GM19397 (cell line): ENCODE measurements around the gene CUBN.

ENCODE experiments used
- ATAC-seq: cut with Tn5 transposase; IDR thresholded peaks from one replicate; pipeline ENCODE4 v1.9.1; 2021; ENCODE audit warnings: mild to moderate bottlenecking, moderate library complexity; ENCODE audit not compliant: unreplicated experiment

Gene CUBN

DNA sequence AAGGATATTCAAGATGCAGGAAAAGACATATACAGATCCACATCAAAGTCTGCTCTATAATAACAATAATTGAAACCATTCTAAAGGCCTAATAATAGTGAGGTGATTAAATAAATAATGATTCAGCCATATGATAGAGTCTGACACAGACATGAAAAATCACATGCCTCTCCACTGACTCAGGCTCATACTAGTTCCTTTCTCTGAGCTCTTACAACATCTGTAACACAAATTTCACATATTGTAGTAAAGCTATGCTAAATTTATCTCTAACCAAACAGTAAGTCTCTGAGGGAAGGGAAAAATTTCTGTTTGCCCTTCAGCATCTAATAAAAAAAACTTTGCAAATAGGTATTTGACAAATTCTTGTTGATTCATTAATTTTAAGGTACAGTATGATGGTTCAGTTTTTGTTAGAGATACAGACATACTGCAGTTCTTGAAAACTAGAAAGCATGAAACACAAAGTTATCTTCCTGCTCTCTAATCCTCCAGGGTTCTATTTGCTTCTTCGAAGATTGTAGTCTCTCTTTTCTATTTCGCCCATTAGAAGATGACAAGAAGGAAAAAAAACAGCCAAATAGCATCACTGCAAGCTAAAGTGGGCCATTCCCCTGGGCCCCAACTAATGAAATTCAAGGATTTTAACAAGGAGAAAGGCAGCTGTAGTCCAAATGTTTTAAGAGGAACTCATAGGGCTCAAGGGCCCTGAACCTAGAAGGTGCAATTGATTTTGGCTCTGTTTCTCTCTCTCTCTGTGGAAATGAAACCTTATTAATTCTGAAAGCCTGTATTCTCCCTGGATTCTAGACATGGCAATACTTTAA lies 53.9 kb downstream of the CUBN start:
- no peak for ATAC-seq

DNA sequence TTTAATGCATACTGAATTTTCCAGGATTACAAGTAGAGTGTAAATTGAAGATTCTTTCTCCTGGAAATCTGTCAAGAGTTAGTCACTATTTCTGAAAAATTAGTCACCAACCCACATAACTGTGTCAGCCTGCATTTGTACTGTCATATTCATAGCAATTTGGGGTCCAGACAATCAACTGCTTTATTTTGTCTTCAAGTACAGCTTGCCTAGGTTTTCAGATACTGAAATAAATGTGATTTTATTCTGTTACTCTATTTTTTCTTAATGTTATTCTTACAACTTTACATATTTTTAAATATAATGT lies 55.1 kb downstream of the CUBN start:
- ATAC-seq = no peak

DNA sequence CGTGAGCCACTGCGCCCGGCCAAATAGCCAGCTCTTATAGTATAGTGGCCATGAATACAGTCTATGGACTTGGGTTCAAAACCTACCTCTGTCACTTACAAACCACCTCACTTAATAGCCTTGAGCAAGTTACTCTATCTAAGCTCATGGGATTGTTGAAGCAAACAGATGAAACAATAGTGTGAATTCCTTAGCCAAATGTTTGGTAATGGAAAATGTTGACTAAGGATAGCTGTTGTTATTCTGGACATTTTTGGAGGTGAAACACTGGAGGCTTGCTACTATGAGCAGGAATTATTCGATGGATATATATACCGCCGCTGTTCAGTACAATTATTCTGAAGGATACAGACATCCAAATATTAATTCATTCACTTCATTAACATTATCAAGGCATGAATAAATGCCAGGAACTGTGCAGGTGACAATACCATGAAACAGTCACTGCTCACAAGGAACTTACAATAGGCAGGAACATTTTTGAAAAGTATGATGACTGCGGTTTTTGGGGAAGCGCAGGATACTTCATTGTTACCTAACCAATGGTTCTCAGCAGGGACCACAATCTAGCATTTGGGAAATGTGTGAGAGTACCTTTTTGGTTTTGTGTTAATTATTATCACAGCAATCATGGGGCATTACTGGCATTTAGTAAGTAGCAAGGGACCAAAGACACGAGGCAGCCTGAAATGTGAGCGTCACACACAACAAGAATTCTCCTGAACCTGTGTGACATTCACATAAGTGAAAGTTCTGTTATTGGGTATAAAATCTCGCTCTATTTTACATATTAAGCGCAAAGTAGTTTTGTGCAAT lies 55.7 kb downstream of the CUBN start:
- no peak for ATAC-seq

DNA sequence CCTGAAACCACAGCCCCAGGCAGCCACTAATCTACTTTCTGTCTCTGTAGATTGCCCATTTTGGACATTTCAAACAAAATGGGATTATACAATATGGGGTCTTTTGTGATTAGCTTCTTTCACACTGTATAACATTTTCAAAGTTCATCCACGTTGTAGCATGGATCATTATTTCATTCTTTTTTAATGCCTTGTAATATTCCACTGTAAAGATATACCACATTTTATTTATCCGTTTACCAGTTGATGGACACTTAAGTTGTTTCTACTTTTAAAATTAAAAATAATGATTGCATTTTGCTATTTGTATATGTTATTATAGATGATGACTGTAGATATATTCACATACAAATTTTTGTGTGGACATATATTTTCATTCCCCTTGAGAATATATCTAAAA lies 60.7 kb downstream of the CUBN start:
- ATAC-seq = no peak

DNA sequence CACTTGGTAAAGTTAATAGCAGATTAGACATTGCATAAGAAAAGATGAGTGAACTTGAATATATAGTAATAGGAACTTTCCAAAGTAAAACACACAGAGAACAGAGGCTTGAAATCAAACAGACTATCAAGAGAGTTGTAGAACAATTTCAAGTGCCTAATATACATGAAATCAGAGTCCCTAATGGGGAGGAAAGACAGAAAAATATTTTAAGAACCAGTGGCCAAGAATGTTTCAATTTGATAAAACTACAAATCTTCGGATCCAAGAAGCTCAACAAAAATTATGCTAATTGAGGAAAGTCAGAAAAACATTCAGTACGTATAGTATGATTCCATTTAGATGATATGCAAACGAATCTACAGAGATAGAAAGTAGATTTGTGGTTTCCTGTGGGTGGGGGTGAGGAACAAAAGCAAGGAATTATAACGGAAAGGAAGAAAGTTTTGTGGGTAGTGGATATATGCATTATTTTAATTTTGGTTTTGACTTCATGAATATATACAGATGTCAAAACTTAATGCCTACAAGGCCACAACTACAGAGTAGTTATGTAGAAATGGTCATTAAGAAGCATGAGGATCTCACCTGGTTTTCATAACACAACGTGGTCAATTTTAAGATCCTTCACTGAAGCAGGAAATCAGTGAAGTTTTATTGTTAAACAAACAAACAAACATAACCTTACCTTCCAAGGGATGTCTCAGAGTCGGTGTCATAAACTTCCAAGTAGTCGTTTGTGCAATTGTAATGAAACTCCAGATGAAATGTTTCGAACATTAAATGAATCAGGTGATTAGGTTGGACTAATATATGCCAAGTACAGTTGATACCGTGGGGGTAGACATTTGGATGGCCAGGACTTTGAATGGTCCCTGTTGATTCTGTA lies 62.0 kb downstream of the CUBN start:
- ATAC-seq = no peak

DNA sequence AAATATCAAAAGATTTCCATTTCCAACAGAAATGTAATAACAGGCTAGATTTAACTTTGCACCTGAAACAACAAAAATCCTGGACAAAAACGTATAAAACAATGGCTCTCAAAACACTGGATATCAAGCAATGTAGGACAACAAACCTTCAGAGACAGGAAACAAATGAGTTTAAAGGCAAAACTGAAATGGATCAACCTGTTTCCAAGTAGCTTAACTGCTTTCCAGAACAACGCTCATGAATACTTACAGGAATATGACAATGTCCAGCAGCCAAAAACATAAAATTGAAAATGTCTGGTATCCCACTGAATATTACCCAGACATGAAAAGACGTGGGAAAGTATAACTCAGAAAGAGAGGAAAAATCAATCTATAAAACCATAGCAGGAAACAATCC lies 62.8 kb downstream of the CUBN start:
- no peak for ATAC-seq

DNA sequence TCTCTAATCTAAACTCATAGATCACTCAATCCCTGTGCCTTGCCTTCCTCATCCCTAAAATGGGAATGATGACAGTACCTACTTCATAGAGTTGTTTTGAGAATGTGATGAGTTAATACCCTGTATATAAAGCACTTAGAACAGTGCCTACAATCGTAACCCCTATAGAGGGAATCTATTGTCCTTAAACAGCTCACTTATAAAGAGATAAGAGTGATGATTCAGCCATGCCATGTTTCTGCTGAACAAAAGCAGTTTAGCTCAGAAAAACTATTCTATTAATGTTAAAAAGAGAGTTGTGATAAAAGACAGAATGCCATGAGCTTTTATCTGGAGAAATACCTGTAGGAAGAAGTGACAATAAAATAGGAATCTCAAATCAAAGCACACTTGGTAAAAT lies 63.6 kb downstream of the CUBN start:
- ATAC-seq = no peak

DNA sequence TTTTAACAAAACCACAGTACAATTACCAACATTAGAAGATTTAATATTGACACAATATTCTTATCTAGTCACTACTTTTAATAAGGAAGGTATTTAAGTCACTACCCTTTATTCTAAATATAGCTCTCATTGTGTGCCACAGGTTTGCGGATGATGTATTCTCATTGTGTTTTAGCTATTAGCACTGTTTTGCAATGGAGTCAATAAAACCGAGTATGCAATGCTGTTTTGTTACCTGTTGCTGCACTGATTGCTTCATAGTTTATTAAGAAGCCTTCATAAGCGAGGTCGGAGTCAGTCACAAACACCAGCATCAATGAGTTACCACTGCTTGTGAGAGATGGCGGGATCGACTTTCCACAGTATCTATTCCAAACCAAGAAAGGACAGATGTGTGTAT lies 64.3 kb downstream of the CUBN start:
- ATAC-seq = no peak

DNA sequence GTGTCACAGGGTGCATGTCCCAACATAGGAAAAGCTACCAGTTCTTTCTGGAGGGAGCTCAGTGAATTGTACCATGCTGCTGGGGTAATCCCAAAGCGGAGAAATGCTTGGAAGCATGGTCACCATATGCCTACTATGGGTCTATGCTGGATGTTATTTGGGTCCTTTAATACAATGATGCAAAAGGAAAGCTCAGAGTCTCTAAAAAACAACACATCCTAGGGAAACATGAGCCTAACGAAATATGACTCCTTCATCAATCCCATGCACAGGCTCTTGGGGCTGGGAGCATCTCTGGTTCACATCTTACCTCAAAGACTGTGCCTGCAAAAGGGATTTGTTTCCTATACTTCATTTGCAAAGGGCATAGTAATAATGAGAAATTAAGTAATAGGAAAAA lies 65.2 kb downstream of the CUBN start:
- no peak for ATAC-seq

DNA sequence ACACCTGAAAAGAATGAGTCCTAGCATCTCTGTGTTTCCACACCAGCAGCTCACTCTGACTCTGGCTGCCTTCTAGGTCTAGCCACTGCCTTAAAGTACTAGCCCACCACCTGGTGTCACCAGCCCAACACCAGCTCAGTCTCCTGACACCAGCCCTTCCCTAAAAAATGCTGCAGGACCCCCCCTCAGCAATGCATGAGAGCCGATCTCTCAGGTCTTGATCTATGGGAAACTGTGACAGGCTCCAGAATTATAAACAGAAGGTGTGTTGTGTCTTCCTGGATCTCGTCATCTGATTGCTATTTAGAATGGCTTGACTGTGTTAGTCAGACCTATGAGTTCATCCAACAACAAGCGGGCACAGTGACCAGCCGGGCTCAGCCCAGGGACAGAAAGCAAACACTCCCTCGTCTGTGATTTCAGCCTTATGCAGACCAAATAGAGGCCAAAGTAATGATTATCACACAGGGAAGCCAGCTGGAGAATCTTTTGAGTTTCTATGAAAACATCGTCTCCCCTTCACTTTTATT lies 66.6 kb downstream of the CUBN start:
- no peak for ATAC-seq

DNA sequence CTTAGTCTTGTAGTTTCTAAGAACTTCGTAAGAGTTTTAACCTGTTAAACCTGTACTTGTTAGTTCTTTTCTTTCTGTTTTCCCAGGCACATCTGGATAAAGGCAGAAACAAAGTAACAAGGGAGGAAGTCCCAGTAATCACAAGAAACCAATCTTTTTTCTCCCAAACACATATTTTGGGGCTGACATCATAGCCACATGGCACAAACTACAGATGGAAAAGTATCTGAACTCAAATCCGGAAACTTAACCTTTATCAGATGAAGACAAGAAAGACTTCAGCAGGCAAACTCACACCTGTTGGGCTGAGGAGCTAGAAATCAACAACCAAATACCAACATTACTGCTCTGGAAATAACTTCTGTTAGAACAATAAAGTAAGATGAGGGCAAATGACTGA lies 67.1 kb downstream of the CUBN start:
- ATAC-seq = no peak

DNA sequence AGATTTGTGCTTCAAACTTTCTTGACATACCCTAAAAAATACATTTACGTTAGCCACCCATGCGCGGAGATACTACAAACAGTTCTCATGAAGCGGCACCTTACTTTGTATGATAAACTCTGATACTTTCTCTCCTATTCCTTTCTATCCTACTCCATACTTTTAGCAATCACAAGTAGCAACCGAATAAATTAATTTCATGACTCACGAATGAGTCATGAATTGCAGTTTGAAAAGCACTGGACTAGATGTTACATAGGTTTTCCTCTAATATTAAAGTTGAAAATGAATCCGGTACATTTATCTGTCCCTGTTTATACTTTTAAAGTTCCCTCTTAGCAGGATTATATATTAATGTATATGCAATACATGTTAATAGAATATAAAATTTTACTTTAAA lies 67.6 kb downstream of the CUBN start:
- no peak for ATAC-seq

DNA sequence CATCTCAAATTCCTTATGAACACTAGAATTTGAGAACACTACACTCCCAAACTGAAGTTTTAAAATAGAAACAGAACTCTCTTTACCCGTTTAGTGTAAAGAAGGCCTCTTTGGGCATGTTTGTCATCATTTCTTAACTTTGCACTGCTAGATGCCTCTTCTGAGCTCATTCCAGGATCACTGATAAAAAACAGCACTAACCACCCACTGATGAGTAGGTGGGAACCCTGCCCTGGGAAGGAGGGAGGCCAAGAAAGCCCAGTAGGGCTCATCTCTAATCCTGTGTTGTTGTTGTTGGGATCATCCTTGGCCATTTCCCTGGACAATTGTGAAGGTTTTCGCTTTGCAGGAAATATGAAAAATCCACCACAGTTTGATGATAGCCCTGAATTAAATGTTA lies 68.2 kb downstream of the CUBN start:
- ATAC-seq = no peak

DNA sequence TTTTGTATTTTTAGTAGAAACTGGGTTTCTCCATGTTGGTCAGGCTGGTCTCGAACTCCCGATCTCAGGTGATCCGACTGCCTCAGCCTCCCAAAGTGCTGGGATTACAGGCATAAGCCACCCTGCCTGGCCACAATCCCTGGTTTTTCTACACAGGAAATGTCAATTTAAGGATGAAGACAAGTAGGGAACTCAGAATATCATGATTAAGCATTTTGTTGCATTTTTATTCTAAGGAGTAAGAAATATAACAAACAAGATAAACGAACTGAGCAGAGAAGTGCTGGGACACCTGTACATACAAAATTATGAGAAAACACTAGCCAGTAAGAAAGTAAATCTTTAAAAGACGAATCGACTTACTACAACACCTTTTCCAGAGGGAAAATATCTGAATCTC lies 69.3 kb downstream of the CUBN start:
- no peak for ATAC-seq

DNA sequence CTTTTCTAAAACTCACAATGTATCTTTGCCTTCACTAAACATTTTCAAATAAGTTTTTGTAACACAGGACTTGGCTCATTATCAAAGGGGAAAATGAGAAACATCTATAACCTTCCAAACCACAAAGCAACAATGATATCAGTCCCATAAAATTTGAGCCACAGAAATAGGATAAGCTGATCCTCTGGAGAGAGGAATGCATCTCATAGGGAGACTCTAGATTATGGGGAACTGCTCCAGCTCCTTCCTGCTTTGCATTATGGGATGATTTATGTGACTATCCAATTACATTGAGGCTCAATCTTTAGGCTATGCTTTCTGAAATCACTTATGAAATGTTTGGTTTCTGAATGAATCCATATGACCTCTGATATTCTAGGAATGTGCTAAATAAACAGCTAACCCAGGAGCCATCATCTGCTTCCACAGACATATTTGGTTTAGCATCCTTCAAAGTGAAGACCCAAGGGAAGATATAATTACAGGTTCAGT lies 70.4 kb downstream of the CUBN start:
- ATAC-seq = no peak

DNA sequence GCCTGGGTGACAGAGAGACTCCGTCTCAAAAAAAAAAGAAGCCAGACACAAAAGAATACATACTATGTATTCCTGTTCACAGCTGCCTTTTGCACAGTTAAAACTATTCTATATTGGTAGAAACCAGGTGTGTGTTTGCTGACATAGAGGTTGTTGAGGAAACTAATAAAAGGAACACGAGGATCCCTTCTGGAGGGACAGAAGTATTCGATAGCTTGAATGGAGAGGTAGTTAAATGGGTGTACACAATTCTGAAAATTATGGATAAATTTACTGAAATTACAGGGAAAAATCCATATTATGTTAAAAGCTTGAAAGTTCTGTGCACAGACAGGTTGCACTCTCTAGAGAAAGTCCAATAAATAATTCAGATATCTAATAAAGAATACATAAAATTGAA lies 71.5 kb downstream of the CUBN start:
- no peak for ATAC-seq

DNA sequence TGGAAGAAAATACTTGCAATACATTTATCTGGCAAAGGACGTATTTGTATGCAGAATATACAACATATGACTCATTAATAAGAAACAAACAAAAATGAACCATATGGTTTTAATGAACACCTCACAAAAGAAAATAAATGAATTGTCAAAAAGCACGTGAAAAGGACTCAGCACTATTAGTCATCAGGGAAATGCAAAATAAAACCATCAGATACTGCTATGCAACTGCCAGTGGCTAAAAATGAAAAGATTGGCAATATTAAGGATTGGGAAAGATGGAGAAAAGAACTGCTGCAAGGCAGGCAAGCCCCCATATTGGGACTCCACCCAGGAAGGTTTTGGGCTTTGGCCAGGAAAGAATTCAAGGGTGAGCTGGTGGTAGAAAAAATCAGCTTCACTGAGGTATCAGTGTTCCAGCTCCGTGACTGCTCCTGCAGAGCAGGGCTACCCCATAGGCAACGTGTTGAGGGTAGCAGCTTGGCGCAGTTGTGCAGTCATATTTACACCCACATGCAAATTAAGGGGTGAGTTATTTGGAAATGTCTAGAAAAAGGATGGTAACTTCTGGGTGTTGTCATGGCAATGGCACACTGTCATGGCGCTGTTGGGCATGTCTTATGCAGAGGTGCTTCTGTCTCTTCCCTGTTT lies 72.7 kb downstream of the CUBN start:
- no peak for ATAC-seq

DNA sequence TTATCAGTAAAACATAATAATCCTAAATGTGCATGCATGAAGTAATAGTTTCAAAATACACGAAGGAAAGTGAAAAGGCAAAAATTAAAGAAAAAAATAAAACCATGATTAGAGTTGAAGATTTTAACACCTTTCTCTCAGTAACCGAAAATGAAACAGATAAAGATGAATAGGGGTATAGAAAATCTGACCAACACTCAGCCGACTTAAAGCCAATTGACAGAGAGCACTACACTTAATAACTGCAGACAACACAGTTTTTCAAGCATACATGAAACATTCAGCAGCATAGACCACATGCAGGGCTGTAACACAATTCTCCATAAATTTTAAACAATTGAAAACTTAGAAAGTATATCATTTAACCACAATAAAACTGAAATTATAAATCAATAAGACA lies 76.1 kb downstream of the CUBN start:
- ATAC-seq = no peak

DNA sequence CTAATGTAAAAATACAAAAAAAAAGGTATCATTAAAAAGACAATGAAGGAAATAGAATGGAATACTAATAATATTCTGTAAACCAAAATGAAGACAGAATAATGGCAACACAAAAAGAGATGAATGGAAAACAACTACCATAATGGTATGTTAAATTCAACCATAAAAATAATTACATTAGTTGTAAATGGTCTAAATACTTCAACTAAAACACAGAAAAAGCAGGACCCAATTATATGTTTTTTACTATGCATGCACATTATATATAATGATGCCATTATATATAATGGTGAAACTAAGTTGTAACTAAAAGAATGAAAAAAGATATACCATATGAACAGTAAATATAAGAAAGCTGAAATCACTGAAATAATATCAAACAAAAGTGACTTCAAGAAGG lies 76.5 kb downstream of the CUBN start:
- no peak for ATAC-seq

DNA sequence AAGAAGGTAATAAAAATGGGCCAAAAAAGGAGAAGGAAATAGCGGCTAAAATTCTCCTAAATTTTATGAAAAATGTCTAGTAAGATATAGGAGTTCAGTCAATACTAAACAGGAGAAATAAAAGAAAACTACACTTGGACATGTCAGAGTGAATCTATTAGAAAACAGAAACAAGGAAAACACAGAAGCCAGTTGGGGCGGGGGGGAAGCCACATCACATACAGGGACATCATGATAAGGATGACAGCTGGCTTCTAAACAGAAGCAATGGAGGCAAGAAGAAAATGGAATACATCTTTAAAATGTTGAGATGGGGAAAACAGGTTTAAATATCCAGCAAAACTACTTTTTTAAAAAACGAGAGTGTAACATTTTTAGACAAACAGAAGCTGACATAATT lies 77.8 kb downstream of the CUBN start:
- no peak for ATAC-seq

DNA sequence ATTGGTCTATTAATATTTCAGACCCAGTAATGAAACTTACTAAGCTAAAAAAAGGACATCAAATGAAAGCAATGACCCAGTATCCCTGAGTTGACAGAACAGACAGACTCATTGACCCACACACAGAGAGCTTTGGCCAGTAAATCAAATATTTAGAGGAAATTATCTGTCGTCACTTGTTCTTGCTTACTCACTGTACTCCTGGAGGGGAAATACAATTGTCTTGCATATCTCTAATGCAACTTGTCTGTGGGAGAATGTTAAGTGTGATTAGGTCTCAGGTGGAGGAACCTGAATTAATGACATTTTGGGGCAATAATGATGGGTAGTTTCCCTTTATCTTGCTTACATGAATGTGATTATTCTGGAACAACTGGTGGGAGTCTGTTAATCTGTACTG lies 80.4 kb downstream of the CUBN start:
- ATAC-seq = no peak
